Colonic mucosa (tissue), 4 donors: ENCODE measurements around the gene IL36A. TPM values are rescaled to one million over a fixed set of nuclear protein-coding genes. Genes with fewer than 3 reads are reported as not detected.

Experiments used
- DNase-seq: peaks from one replicate; pipeline ENCODE4 v3.0.0-alpha.2; 2020
- H3K27ac ChIP-seq: fragments of 200-600 bp; one replicate; pipeline ENCODE4 v1.8.0; 2021
- H3K27me3 ChIP-seq: fragments of 200-600 bp; one replicate; pipeline ENCODE4 v1.8.0; 2021
- H3K36me3 ChIP-seq: fragments of 200-600 bp; one replicate; pipeline ENCODE4 v1.8.0; 2021
- H3K4me1 ChIP-seq: fragments of 200-600 bp; one replicate; pipeline ENCODE4 v1.8.0; 2021; ENCODE audit warnings: mild to moderate bottlenecking
- H3K4me3 ChIP-seq: fragments of 200-600 bp; one replicate; pipeline ENCODE4 v1.8.0; 2021
- H3K9ac ChIP-seq, 2 donors: one replicate each; pipeline ENCODE4 v1.7.0; 2013; ENCODE audit warnings: control low read depth in 2 of 2, low read depth in 2 of 2, low read length in 2 of 2
- H3K9me3 ChIP-seq: fragments of 200-600 bp; one replicate; pipeline ENCODE4 v1.8.0; 2021
- intact Hi-C: fragments of 100-400 bp; cut with DNase I; formaldehyde crosslinking; loops from one replicate; pipeline ENCODE4 v1.14.1; 2022
- total RNA-seq, 2 donors: library from RNA; stranded (reverse); fragmentation: NEBNext Ultra II Directional in 1 of 2; extraction: Animal tissue kit (Norgen Biotek cat#: 25700) in 1 of 2; gene quantifications; one replicate each; pipeline ENCODE4 v1.2.1, GENCODE V29; 2021
- TF ChIP-seq, protein P1 (sequence below): fragments of 200-600 bp; IDR thresholded peaks from one replicate; pipeline ENCODE4 v1.8.0; 2022; ENCODE audit warnings: antibody characterized with exemption, mild to moderate bottlenecking
- donor health status: healthy.
- donor health status: DM: no; HTN: no; CAD: no.
- donor health status: DM: no; HTN: no; CAD: no.

The IL36A gene
- total RNA-seq, 2 donors from 2014 or later = not detected

DNA sequence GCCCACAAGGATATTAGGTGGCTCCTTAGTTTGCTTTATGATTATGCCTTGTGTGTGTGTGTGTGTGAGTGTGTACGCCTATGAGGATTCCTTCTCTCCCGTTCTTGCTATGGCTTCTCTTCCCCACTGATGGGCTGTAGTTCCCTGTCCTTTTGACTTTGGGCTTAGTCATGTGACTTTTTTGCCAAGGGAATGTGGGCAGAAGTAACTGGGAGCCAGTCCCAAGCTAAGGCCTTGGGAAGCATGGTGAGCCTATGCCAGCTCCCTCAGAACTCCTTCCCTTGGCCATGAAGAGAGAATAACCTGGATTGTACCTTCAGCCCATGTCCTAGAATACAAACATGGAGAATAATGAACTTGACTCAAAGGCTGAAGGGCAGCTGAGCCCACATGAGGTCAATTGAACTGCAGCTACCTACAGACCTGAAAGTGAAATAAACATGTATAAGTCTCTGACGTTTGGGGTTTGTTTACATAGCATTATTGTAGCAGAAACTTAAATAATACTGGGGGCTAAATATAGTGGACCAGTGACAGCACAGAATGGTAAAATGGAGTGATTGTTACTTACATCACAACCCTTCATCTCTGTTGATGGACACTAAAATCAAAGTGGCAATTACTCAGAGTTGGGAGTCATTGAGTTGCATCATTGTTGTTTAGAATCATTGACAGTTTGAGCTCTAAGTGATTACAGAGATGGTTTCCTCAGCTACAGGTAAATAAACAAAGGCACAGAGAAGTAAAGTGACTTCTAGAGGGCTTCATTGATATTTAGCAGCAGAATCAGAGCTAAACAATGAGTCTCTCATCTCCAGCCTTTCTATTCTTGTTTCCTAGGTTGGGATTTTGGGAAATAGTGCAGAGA, 42.7 kb upstream of the IL36A start:
- no peak overlapping the region for H3K27ac ChIP-seq
- TF ChIP-seq, protein P1, sequence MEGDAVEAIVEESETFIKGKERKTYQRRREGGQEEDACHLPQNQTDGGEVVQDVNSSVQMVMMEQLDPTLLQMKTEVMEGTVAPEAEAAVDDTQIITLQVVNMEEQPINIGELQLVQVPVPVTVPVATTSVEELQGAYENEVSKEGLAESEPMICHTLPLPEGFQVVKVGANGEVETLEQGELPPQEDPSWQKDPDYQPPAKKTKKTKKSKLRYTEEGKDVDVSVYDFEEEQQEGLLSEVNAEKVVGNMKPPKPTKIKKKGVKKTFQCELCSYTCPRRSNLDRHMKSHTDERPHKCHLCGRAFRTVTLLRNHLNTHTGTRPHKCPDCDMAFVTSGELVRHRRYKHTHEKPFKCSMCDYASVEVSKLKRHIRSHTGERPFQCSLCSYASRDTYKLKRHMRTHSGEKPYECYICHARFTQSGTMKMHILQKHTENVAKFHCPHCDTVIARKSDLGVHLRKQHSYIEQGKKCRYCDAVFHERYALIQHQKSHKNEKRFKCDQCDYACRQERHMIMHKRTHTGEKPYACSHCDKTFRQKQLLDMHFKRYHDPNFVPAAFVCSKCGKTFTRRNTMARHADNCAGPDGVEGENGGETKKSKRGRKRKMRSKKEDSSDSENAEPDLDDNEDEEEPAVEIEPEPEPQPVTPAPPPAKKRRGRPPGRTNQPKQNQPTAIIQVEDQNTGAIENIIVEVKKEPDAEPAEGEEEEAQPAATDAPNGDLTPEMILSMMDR = no peak
- H3K27me3 ChIP-seq = no peaks in the 10 kb centered on the region
- DNase-seq = no peak
- no peak overlapping the region for H3K9ac ChIP-seq
- H3K9me3 ChIP-seq = no peaks in the 10 kb centered on the region
- no peak overlapping the region for H3K4me3 ChIP-seq
- no peaks in the 10 kb centered on the region for H3K36me3 ChIP-seq
- no peaks in the 10 kb centered on the region for H3K4me1 ChIP-seq
- intact Hi-C loops = no loop called here

DNA sequence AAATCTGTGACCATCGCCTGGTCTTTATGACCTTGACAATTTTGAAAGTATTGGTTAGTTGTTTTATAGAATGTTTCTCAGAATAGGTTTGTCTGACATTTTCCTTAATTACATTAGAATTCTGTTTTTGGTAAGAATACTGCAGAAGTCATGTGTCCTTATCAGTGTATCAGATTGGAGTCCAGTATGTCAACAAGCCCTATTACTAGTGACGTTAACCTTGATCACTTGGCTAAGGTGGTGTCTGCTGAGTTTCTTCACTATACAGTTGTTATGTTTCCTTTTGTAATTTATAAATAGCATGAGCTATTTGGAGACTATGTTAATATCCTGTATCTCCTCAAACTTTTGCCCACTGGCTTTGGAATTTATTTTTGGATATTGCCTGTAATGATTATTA, 38.2 kb upstream of the IL36A start:
- Histone ChIP-seq H3K4me3 (no peak overlapping the region), H3K4me1 (no peaks in the 10 kb centered on the region), H3K9me3 (no peaks in the 10 kb centered on the region), H3K27ac (no peak overlapping the region), H3K27me3 (no peaks in the 10 kb centered on the region), H3K9ac (no peak overlapping the region), H3K36me3 (no peaks in the 10 kb centered on the region)
- DNase-seq = no peak
- intact Hi-C loops = no loop called here
- TF ChIP-seq, protein P1 = no peak

- no peak overlapping the region for H3K27ac ChIP-seq
- TF ChIP-seq, protein P1 = no peak
- H3K9me3 ChIP-seq = no peaks in the 10 kb centered on the region
- intact Hi-C loops = no loop called here
- no peaks in the 10 kb centered on the region for H3K27me3 ChIP-seq
- no peak overlapping the region for H3K9ac ChIP-seq
- H3K4me3 ChIP-seq = no peak overlapping the region
- no peaks in the 10 kb centered on the region for H3K36me3 ChIP-seq
- DNase-seq = no peak
- no peaks in the 10 kb centered on the region for H3K4me1 ChIP-seq
Observed at GRCh38 chr2:112972423-112973086, 32.7 kb upstream of the IL36A start.

GRCh38 chr2:112973156-112973555, 32.1 kb upstream of the IL36A start:
- no peak for DNase-seq
- H3K9me3 ChIP-seq = no peaks in the 10 kb centered on the region
- H3K9ac ChIP-seq = no peak overlapping the region
- no peak overlapping the region for H3K27ac ChIP-seq
- TF ChIP-seq, protein P1 = no peak
- no peaks in the 10 kb centered on the region for H3K27me3 ChIP-seq
- intact Hi-C loops = no loop called here
- H3K4me1 ChIP-seq = no peaks in the 10 kb centered on the region
- H3K4me3 ChIP-seq = no peak overlapping the region
- H3K36me3 ChIP-seq = no peaks in the 10 kb centered on the region

GRCh38 chr2:112977559-112978056, 27.7 kb upstream of the IL36A start, which contains the start of gene IL36G:
TSS of gene IL36G (plus strand) at chr2:112978006. CDS start at chr2:112978639, 633 bp downstream.
- DNase-seq = no peak
- H3K4me3 ChIP-seq = no peak within 1 kb of the TSS
- no peak within 1 kb of the TSS for H3K27ac ChIP-seq
- intact Hi-C loops = no loop called here
- H3K36me3 ChIP-seq = no peaks in the 10 kb centered on the region
- H3K9me3 ChIP-seq = no peaks in the 10 kb centered on the region
- no peaks in the 10 kb centered on the region for H3K27me3 ChIP-seq
- no peaks in the 10 kb centered on the region for H3K4me1 ChIP-seq
- TF ChIP-seq, protein P1 = no peak
- no peak within 1 kb of the TSS for H3K9ac ChIP-seq
